H1 (cell line): ENCODE results near the gene OR8B8. TPM values are rescaled to one million over a fixed set of nuclear protein-coding genes. Genes with fewer than 3 reads are reported as not detected.

Experiments used
- EZH2 ChIP-seq: fragments of 200-600 bp; sonication (generic); IDR thresholded peaks from 2 replicates; pipeline ENCODE4 v1.7.1; 2012; ENCODE audit warnings: low read depth, mild to moderate bottlenecking, moderate library complexity, low read length, inconsistent platforms; ENCODE audit not compliant: severe bottlenecking
- KDM1A ChIP-seq: fragments of 200-600, 300-600 bp; sonication (generic); IDR thresholded peaks from 2 replicates; pipeline ENCODE4 v1.7.1; 2016; ENCODE audit warnings: mild to moderate bottlenecking, low read length, borderline replicate concordance
- KDM5A ChIP-seq: fragments of 200-600 bp; IDR thresholded peaks from 2 replicates; pipeline ENCODE4 v1.7.1; 2012; ENCODE audit warnings: mild to moderate bottlenecking, low read length, inconsistent platforms, mixed read lengths
- RAD21 ChIP-seq, 2 experiments: IDR thresholded peaks in 1 of 2; conservative IDR thresholded peaks in 1 of 2; 2 replicates each; pipeline ENCODE4 v1.6.1; 2011; ENCODE audit warnings: low read depth in 2 of 2, low read length in 2 of 2, improper control_type of control experiment in 1 of 2, inconsistent platforms in 1 of 2, mild to moderate bottlenecking in 1 of 2, moderate library complexity in 1 of 2
- RXRA ChIP-seq: IDR thresholded peaks from 2 replicates; pipeline ENCODE4 v1.6.1; 2011; ENCODE audit warnings: low read depth, mild to moderate bottlenecking, low read length, moderate library complexity; ENCODE audit not compliant: insufficient read depth
- TAF1 ChIP-seq: IDR thresholded peaks from 2 replicates; pipeline ENCODE4 v1.6.1; 2011; ENCODE audit warnings: mild to moderate bottlenecking, low read depth, low read length
- TEAD4 ChIP-seq: IDR thresholded peaks from 2 replicates; pipeline ENCODE4 v1.6.1; 2012; ENCODE audit warnings: low read depth, low read length, inconsistent platforms, mixed read lengths
- polyA plus RNA-seq, 7 experiments: library from polyadenylated mRNA; depleted of rRNA in 3 of 7; stranded (reverse) in 5 of 7; unstranded in 2 of 7; fragments of >200 nt in 5 of 7; fragments of 200-250 nt in 2 of 7; gene quantifications; 1 replicate in 5 of 7; 2 replicates in 1 of 7; 4 replicates in 1 of 7; pipeline versions ENCODE4 v1.2.1 to v1.2.3, GENCODE V29; 2011 to 2013; ENCODE audit warnings: missing spikeins in 2 of 7, mixed read lengths in 2 of 7
- total RNA-seq: library from RNA; stranded (reverse); fragmentation: NEBNext Ultra II Directional; extraction: Animal tissue kit (Norgen Biotek cat#: 25700); gene quantifications from 2 replicates; pipeline ENCODE4 v1.2.1, GENCODE V29; 2021
- TF ChIP-seq, protein P1 (sequence below): IDR thresholded peaks from 2 replicates; pipeline ENCODE4 v1.6.1; 2012; ENCODE audit warnings: inconsistent platforms
- TF ChIP-seq, protein P2 (sequence below): IDR thresholded peaks from 2 replicates; pipeline ENCODE4 v1.6.1; 2012; ENCODE audit warnings: inconsistent platforms

The OR8B8 gene
- total and polyA plus RNA-seq, 2 of the 8 experiments (the other 6 are each of a cell fraction or from before 2014, with no cell fraction given): not detected

DNA sequence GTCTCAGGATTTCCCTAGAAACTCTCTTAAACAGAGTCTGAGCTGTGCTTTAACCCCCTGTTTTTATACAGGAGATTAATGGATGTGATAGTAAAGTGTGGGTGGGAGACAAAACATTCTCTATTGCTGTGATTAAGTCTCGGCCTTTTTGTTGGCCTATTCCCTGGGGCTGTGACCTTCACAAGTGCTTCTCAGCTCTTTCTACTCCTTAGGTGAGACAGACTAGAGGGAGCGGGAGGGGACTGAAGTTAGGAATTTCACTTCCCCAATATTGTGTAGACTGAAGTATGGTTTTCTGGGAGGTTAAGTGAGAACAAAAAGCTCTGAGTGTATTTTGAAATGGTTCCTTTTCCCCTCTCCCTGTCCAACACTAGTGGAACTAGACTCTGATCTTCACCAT, 29.8 kb upstream of the OR8B8 start (continued):
- TF ChIP-seq KDM5A (no peak), RAD21 (IDR thresholded peaks at IDR 0.05 in 1 of 2, conservative IDR thresholded peaks at IDR 0.05 in 1 of 2; ENCODE audit: low read depth in 2 of 2, low read length in 2 of 2) (no peak), TEAD4 (no peak), RXRA (no peak), EZH2 (no peak), TAF1 (no peak), KDM1A (no peak)
- TF ChIP-seq, protein P1, sequence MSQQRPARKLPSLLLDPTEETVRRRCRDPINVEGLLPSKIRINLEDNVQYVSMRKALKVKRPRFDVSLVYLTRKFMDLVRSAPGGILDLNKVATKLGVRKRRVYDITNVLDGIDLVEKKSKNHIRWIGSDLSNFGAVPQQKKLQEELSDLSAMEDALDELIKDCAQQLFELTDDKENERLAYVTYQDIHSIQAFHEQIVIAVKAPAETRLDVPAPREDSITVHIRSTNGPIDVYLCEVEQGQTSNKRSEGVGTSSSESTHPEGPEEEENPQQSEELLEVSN: no peak
- TF ChIP-seq, protein P2, sequence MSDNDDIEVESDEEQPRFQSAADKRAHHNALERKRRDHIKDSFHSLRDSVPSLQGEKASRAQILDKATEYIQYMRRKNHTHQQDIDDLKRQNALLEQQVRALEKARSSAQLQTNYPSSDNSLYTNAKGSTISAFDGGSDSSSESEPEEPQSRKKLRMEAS: no peak
